DMS53 treated with DMSO at 0.1 percent for 48 hours (cell line): ENCODE results near the gene MPP4.

ENCODE experiments used
- DNase-seq: peaks from one replicate; lab custom pipeline; 2025; ENCODE audit not compliant: unreplicated experiment; lab: John Stamatoyannopoulos, UW

Gene MPP4

GRCh38 chr2:201631041-201631440 lies 67.4 kb downstream of the MPP4 start:
- DNase-seq, result no peak

GRCh38 chr2:201630577-201630976 lies 67.9 kb downstream of the MPP4 start:
- DNase-seq, result no peak

- no peak for DNase-seq
These were observed 69.9 kb downstream of the MPP4 start for GRCh38 chr2:201628545-201628944.

GRCh38 chr2:201622306-201622970 lies 76.0 kb downstream of the MPP4 start:
- no peak for DNase-seq

- no peak for DNase-seq
These were observed 77.0 kb downstream of the MPP4 start for GRCh38 chr2:201621293-201621999.

- DNase-seq, result peak; percentile 64
These were observed 79.4 kb downstream of the MPP4 start for GRCh38 chr2:201618744-201619662.

GRCh38 chr2:201608021-201608420 lies 90.4 kb downstream of the MPP4 start:
- no peak for DNase-seq

- DNase-seq, result no peak
These were observed 90.9 kb downstream of the MPP4 start for GRCh38 chr2:201607568-201607967.

- no peak for DNase-seq
These were observed 97.5 kb downstream of the MPP4 start for GRCh38 chr2:201600906-201601305.

- no peak for DNase-seq
These were observed 101.0 kb downstream of the MPP4 start for GRCh38 chr2:201597397-201597796.
